Subcutaneous adipose tissue (tissue), 4 donors: Measurements from ENCODE around the gene DYNAP. TPM values are rescaled to one million over a fixed set of nuclear protein-coding genes. Genes with fewer than 3 reads are reported as not detected.

Experiments
- total RNA-seq, 4 donors: library from RNA; depleted of rRNA; stranded (reverse); fragments of >200 nt; gene quantifications; one replicate each; pipeline ENCODE4 v1.1.0, GENCODE V29; 2016
- TF ChIP-seq, protein P1 (sequence below): fragments of 450-650 bp; IDR thresholded peaks from one replicate; pipeline ENCODE4 v1.5.1; 2016; ENCODE audit warnings: low read depth, mild to moderate bottlenecking, control low read depth, antibody characterized with exemption, moderate library complexity

The DYNAP gene
- total RNA-seq, 4 donors from 2014 or later: not detected

DNA sequence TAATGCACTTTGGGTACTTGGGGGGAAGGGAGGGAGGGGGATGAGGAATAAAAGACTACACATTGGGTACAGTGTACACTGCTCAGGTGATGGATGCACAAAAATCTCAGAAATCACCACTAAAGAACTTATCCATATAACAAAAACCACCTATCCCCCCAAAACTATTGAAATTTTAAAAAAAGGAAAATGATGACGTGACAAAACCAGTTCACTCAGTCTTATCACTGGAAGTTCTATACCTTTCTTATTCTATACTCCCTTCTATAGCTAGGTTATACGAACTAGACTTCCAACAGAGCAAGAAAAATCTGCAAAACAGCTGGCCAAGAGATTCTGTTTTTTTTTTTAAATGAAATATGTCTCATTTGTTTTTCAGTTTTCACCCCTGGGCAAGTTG is 20.8 kb downstream of the DYNAP start:
- TF ChIP-seq, protein P1, sequence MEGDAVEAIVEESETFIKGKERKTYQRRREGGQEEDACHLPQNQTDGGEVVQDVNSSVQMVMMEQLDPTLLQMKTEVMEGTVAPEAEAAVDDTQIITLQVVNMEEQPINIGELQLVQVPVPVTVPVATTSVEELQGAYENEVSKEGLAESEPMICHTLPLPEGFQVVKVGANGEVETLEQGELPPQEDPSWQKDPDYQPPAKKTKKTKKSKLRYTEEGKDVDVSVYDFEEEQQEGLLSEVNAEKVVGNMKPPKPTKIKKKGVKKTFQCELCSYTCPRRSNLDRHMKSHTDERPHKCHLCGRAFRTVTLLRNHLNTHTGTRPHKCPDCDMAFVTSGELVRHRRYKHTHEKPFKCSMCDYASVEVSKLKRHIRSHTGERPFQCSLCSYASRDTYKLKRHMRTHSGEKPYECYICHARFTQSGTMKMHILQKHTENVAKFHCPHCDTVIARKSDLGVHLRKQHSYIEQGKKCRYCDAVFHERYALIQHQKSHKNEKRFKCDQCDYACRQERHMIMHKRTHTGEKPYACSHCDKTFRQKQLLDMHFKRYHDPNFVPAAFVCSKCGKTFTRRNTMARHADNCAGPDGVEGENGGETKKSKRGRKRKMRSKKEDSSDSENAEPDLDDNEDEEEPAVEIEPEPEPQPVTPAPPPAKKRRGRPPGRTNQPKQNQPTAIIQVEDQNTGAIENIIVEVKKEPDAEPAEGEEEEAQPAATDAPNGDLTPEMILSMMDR: no peak

DNA sequence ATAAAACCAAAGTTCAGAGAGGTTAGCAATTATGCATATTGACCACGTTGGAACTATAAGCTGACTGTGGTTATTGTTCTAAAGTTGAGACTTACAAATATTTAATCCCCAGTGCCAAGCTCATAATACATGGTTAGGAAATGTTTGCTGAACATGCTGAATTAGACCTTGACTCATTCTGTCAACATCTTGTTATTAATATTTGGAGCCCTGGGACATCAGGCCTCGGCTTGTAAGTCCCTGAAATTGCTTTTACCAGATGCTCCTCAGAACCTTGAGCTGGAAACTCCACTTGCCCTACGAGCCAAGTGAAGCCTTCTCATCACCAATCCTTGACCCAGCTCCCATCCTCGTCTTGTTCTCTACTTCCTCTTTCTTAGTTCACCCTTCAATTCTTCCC is 21.2 kb downstream of the DYNAP start:
- TF ChIP-seq, protein P1: no peak

DNA sequence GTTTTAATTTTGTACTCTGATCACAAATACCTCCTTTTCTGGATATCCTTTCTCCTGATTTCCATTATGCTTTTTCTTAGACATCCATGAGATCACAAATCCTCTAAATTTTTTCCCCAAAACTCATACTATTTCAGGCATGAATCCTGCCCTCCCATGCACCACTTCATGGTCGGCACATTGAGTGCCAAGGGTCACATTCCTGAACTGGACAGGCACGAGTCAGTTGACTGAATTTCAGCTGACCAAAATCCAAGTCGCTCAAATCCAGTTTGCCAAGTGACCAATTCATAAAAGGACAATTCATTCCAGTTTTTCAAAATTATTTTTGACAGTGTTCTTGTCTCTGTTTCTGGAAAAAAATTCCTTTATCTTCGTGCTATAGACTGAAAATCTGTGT is 22.1 kb downstream of the DYNAP start:
- TF ChIP-seq, protein P1: no peak

DNA sequence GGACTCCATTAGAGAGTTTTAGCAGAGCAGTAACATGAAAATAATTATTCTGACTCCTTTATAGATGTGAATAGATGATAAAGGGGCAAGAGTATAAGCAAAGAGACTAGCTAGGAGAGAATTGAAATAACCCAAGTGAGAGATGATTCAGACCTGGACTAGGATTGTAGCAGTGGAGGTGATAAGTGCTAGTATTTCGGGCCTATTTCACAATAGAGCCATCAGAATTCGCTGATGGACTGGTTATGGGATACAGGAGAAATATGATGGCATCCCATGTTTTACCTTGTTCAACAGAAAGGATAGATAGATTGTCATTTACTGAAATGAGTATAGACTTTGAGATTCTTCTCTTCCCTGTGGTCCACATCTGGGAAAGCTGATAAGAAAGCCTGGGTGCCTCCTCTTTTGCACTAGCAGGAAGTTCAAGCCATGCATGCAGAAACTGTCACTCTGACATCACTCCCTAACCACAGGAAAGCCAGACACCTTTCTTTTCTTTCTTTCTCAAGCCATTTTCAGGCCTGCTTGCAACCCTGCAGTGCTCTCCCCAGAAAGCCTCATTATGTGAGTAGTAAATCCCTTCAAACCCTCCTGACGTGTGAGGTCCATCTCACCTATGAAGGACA is 25.3 kb downstream of the DYNAP start:
- TF ChIP-seq, protein P1: no peak

DNA sequence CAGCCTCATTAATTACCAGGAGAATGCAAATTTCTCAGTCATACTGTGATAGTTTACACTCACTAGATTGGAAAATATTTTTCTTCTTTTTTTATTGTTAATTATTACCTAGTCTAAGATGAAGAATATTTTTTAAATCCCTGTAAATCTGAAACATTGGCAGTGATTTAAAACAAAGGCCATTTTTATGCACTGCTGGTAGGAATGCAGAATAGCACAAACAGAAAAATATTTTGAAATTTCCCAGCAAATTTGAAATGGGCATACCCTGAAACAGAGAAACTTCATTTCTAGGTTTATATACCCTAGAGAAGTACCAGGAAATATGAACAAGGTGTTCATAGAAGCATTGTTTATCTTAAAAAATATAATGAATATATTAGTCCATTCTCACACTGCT is 31.0 kb downstream of the DYNAP start:
- TF ChIP-seq, protein P1: no peak

DNA sequence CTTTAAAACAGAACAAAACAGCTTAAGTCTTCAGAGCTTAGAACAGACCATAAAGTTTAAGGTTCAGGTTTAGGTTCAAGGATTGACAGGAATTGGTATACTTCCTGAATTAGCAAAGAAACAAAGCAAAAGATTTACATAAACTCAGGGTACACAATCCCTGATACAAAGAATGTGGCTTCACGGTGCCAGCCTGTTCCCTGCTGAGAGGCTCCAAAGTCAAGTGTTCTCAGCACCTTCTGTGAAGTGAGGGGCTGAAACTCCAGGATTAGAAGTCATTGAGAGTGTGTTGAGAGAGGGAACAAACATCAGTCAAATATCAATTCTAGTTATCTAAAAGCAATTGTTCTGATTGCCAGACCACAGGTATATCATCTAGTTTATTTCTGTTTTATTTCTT is 35.7 kb downstream of the DYNAP start:
- TF ChIP-seq, protein P1: no peak

DNA sequence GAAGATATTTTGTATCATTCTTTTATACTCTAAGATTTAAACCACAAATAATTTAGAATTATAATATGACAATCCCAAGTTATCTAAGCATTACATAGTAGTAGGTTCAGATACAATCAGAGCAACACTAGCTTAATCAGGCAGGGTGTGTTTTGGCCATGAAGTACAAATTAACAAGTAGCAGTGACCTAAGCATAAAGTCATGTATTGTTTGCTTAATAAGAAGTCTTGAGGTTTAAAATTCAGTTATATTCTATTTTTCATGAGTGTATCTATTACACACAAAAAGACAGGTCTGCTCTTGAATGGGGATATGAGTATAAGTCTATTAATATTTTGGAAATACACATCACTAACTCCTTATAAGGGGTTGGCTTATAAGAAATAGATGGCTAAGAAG is 39.9 kb downstream of the DYNAP start:
- TF ChIP-seq, protein P1: no peak
